ENCODE data around the gene ORMDL2. TPM values are rescaled to one million over a fixed set of nuclear protein-coding genes. Genes with fewer than 3 reads are reported as not detected.

ORMDL2 gene
- polyA plus RNA-seq, 1 donor from 2014 or later: 11.5 TPM

- Histone ChIP-seq H4K20me1 (ENCODE audit: insufficient read depth) (no peaks in the 10 kb centered on the region), H3K27ac (ENCODE audit: low read length) (no peak overlapping the region), H3K36me3 (ENCODE audit: insufficient read depth, low read length) (no peaks in the 10 kb centered on the region)
Measured at GRCh38 chr12:55777856-55778255, 40.0 kb upstream of the ORMDL2 start.

GRCh38 chr12:55780685-55781084, 37.2 kb upstream of the ORMDL2 start:
- no peak overlapping the region for H3K27ac ChIP-seq (ENCODE audit: low read length)
- no peaks in the 10 kb centered on the region for H3K36me3 ChIP-seq (ENCODE audit: insufficient read depth, low read length)
- H3K4me3 ChIP-seq (ENCODE audit: low read length): no peak overlapping the region
- H3K27me3 ChIP-seq (ENCODE audit: insufficient read depth, low read depth, low read length): no peaks in the 10 kb centered on the region
- no peaks in the 10 kb centered on the region for H3F3A ChIP-seq (ENCODE audit: insufficient read depth, low read length, poor library complexity, severe bottlenecking)
- H4K20me1 ChIP-seq (ENCODE audit: insufficient read depth): no peaks in the 10 kb centered on the region
- no peak overlapping the region for H2AFZ ChIP-seq (ENCODE audit: low read depth, low read length)
- H3K9me3 ChIP-seq (ENCODE audit: low read length): no peaks in the 10 kb centered on the region
- H3K79me2 ChIP-seq (replicated peaks; ENCODE audit: insufficient read depth, low read length): no peaks in the 10 kb centered on the region
- no peak overlapping the region for H3K4me2 ChIP-seq (ENCODE audit: low read length)
- no peak overlapping the region for H3K9ac ChIP-seq (ENCODE audit: low read length)
- no peak for TF ChIP-seq EP300 (conservative IDR thresholded peaks at IDR 0.05; ENCODE audit: poor library complexity, severe bottlenecking)
- no peak for TF ChIP-seq POLR2AphosphoS5 (IDR thresholded peaks at IDR 0.05)
- TF ChIP-seq REST (IDR thresholded peaks at IDR 0.05; ENCODE audit: borderline replicate concordance): no peak
- TF ChIP-seq MXI1 (conservative IDR thresholded peaks at IDR 0.05; ENCODE audit: poor library complexity, severe bottlenecking): no peak
- no peak for TF ChIP-seq RAD21 (conservative IDR thresholded peaks at IDR 0.05)
- no peaks in the 10 kb centered on the region for H3K9me2 ChIP-seq (ENCODE audit: insufficient read depth, low read length)

More at GRCh38 chr12:55777856-55778255, 40.0 kb upstream of the ORMDL2 start:
- no peak overlapping the region for H2AFZ ChIP-seq (ENCODE audit: low read depth, low read length)
- H3K79me2 ChIP-seq (replicated peaks; ENCODE audit: insufficient read depth, low read length): no peaks in the 10 kb centered on the region
- no peaks in the 10 kb centered on the region for H3F3A ChIP-seq (ENCODE audit: insufficient read depth, low read length, poor library complexity, severe bottlenecking)
- H3K9me2 ChIP-seq (ENCODE audit: insufficient read depth, low read length): no peaks in the 10 kb centered on the region
- H3K4me3 ChIP-seq (ENCODE audit: low read length): no peak overlapping the region
- no peak for TF ChIP-seq EZH2 (IDR thresholded peaks at IDR 0.05; ENCODE audit: borderline replicate concordance, insufficient read depth, low read length, poor library complexity, severe bottlenecking)
- TF ChIP-seq REST (IDR thresholded peaks at IDR 0.05; ENCODE audit: borderline replicate concordance): no peak
- no peak for TF ChIP-seq RAD21 (conservative IDR thresholded peaks at IDR 0.05)
- TF ChIP-seq MXI1 (conservative IDR thresholded peaks at IDR 0.05; ENCODE audit: poor library complexity, severe bottlenecking): no peak
- no peak for TF ChIP-seq CTCF (IDR thresholded peaks at IDR 0.05; ENCODE audit: poor library complexity, severe bottlenecking)
- TF ChIP-seq SMC3 (conservative IDR thresholded peaks at IDR 0.05; ENCODE audit: poor library complexity): no peak
- TF ChIP-seq TAF1 (IDR thresholded peaks at IDR 0.05; ENCODE audit: low read depth): no peak
- no peak for TF ChIP-seq EP300 (conservative IDR thresholded peaks at IDR 0.05; ENCODE audit: poor library complexity, severe bottlenecking)
- no peak for TF ChIP-seq POLR2AphosphoS5 (IDR thresholded peaks at IDR 0.05)
- H3K9me3 ChIP-seq (ENCODE audit: low read length): no peaks in the 10 kb centered on the region
- no peaks in the 10 kb centered on the region for H3K27me3 ChIP-seq (ENCODE audit: insufficient read depth, low read depth, low read length)
- H3K9ac ChIP-seq (ENCODE audit: low read length): no peak overlapping the region
- no peak overlapping the region for H3K4me2 ChIP-seq (ENCODE audit: low read length)
